Gastroesophageal sphincter (tissue), 3 donors: Measurements from ENCODE around the gene VSX2.

ENCODE experiments used
- CTCF ChIP-seq, 4 experiments: fragments of 200-600 bp in 2 of 4; fragments of 450-650 bp in 2 of 4; sonication (generic) in 1 of 4; IDR thresholded peaks; one replicate each; pipeline ENCODE4 v1.5.1; 2017 to 2019; ENCODE audit warnings: antibody characterized with exemption in 4 of 4, mild to moderate bottlenecking in 2 of 4, moderate library complexity in 2 of 4
- POLR2A ChIP-seq, 2 donors: fragments of 450-650 bp; IDR thresholded peaks; one replicate each; pipeline ENCODE4 v1.6.1; 2017; ENCODE audit warnings: antibody characterized with exemption in 2 of 2, mild to moderate bottlenecking in 2 of 2, moderate library complexity in 1 of 2
- POLR2AphosphoS5 ChIP-seq: sonication (generic); formaldehyde crosslinking; IDR thresholded peaks from one replicate; pipeline ENCODE4 v1.6.1; 2017; ENCODE audit warnings: antibody characterized with exemption

- TF ChIP-seq CTCF (IDR thresholded peaks at IDR 0.05), result no peak
- no peak for TF ChIP-seq POLR2A (IDR thresholded peaks at IDR 0.05)
- no peak for TF ChIP-seq POLR2AphosphoS5
These were observed 17.5 kb upstream of the VSX2 start for GRCh38 chr14:74221741-74222140.
